Loucy (cell line): ENCODE measurements around the gene ZNF541.

ENCODE experiments used
- H2AFZ ChIP-seq: fragments of 200-600 bp; sonication (generic); 2 replicates; pipeline ENCODE4 v1.6.0; 2016; ENCODE audit warnings: antibody characterized with exemption, mild to moderate bottlenecking, low read length, moderate library complexity
- H3F3A ChIP-seq: fragments of 200-600 bp; 2 replicates; pipeline ENCODE4 v1.6.0; 2016; ENCODE audit warnings: antibody characterized with exemption, low read depth, mild to moderate bottlenecking
- H3K27me3 ChIP-seq: fragments of 200-600 bp; sonication (generic); 2 replicates; pipeline ENCODE4 v1.6.1; 2014; ENCODE audit warnings: low read length, mild to moderate bottlenecking; ENCODE audit not compliant: insufficient read depth, poor library complexity, severe bottlenecking
- H3K36me3 ChIP-seq: fragments of 200-600 bp; sonication (generic); 2 replicates; pipeline ENCODE4 v1.6.1; 2016; ENCODE audit warnings: low read length; ENCODE audit not compliant: insufficient read depth
- H3K4me1 ChIP-seq: fragments of 200-600 bp; sonication (generic); 2 replicates; pipeline ENCODE4 v1.5.1; 2014; ENCODE audit warnings: low read length, mild to moderate bottlenecking; ENCODE audit not compliant: insufficient read depth, poor library complexity, severe bottlenecking
- H3K4me2 ChIP-seq: fragments of 200-600 bp; sonication (generic); 2 replicates; pipeline ENCODE4 v1.6.0; 2014; ENCODE audit warnings: antibody characterized with exemption, low read length, low read depth, mild to moderate bottlenecking; ENCODE audit not compliant: poor library complexity, severe bottlenecking
- H3K4me3 ChIP-seq: fragments of 200-600 bp; sonication (generic); 2 replicates; pipeline ENCODE4 v1.5.1; 2014; ENCODE audit warnings: low read length, mild to moderate bottlenecking, mixed read lengths; ENCODE audit not compliant: poor library complexity, severe bottlenecking
- H3K79me2 ChIP-seq: fragments of 200-600 bp; sonication (generic); 2 replicates; pipeline ENCODE4 v1.6.1; 2014; ENCODE audit warnings: low read length; ENCODE audit not compliant: insufficient read depth
- H3K9ac ChIP-seq: fragments of 200-600 bp; sonication (generic); 2 replicates; pipeline ENCODE4 v1.6.0; 2014; ENCODE audit warnings: mild to moderate bottlenecking, low read depth, low read length, moderate library complexity; ENCODE audit not compliant: poor library complexity, severe bottlenecking
- H3K9me2 ChIP-seq: fragments of 200-600 bp; sonication (generic); replicated peaks from 2 replicates; pipeline ENCODE4 v1.6.1; 2016; ENCODE audit warnings: low read depth, low read length, mixed read lengths
- H3K9me3 ChIP-seq: fragments of 200-600 bp; sonication (generic); 2 replicates; pipeline ENCODE4 v1.6.1; 2014; ENCODE audit warnings: mild to moderate bottlenecking, antibody characterized with exemption, low read length, low read depth; ENCODE audit not compliant: insufficient read depth
- H4K20me1 ChIP-seq: fragments of 200-600 bp; sonication (generic); 2 replicates; pipeline ENCODE4 v1.6.0; 2014; ENCODE audit warnings: antibody characterized with exemption, low read length, mild to moderate bottlenecking; ENCODE audit not compliant: insufficient read depth, poor library complexity, severe bottlenecking
- EZH2phosphoT487 ChIP-seq: fragments of 200-600 bp; IDR thresholded peaks from 2 replicates; pipeline ENCODE4 v1.6.1; 2018; ENCODE audit warnings: antibody characterized with exemption, mild to moderate bottlenecking, moderate library complexity, borderline replicate concordance
- TF ChIP-seq, protein P1 (sequence below): fragments of 200-600 bp; sonication (generic); conservative IDR thresholded peaks from 2 replicates; pipeline ENCODE4 v1.5.1; 2014; ENCODE audit warnings: mild to moderate bottlenecking, antibody characterized with exemption, low read length

Gene ZNF541

DNA sequence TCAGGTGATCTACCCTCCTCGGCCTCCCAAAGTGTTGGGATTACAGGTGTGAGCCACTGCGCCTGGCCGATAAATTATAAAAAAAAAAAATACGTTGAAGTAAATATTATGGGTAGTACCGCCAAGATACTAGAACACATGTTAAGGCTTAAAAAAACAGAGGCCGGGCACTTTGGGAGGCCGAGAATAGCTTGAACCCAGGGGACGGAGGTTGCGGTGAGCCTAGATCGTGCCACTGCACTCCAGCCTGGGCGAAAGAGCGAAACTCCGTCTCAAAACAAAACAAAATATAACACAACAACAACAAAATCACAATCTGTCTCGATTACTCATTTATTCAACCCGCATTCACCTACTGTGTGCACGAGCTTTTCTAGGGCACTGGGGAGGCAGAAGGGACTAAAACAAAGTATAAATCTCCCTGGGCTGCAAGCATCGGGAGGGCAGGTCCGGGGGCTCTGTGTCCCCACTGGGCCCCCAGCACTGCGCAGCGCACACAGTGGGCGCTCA is 34.7 kb upstream of the ZNF541 start:
- Histone ChIP-seq H3K4me1 (peaks cover 16% of the 10 kb centered on the region), H3F3A (no peaks in the 10 kb centered on the region), H4K20me1 (peaks cover 27% of the 10 kb centered on the region), H2AFZ (peak overlapping the region; percentile 82), H3K9me2 (no peaks in the 10 kb centered on the region), H3K9me3 (no peaks in the 10 kb centered on the region), H3K4me2 (peak overlapping the region; percentile 82), H3K36me3 (no peaks in the 10 kb centered on the region), H3K27me3 (no peaks in the 10 kb centered on the region), H3K9ac (peak overlapping the region; percentile 86), H3K79me2 (peaks cover 46% of the 10 kb centered on the region), H3K4me3 (peak overlapping the region; percentile 79)
- TF ChIP-seq, protein P1, sequence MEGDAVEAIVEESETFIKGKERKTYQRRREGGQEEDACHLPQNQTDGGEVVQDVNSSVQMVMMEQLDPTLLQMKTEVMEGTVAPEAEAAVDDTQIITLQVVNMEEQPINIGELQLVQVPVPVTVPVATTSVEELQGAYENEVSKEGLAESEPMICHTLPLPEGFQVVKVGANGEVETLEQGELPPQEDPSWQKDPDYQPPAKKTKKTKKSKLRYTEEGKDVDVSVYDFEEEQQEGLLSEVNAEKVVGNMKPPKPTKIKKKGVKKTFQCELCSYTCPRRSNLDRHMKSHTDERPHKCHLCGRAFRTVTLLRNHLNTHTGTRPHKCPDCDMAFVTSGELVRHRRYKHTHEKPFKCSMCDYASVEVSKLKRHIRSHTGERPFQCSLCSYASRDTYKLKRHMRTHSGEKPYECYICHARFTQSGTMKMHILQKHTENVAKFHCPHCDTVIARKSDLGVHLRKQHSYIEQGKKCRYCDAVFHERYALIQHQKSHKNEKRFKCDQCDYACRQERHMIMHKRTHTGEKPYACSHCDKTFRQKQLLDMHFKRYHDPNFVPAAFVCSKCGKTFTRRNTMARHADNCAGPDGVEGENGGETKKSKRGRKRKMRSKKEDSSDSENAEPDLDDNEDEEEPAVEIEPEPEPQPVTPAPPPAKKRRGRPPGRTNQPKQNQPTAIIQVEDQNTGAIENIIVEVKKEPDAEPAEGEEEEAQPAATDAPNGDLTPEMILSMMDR: no peak
- no peak for TF ChIP-seq EZH2phosphoT487

DNA sequence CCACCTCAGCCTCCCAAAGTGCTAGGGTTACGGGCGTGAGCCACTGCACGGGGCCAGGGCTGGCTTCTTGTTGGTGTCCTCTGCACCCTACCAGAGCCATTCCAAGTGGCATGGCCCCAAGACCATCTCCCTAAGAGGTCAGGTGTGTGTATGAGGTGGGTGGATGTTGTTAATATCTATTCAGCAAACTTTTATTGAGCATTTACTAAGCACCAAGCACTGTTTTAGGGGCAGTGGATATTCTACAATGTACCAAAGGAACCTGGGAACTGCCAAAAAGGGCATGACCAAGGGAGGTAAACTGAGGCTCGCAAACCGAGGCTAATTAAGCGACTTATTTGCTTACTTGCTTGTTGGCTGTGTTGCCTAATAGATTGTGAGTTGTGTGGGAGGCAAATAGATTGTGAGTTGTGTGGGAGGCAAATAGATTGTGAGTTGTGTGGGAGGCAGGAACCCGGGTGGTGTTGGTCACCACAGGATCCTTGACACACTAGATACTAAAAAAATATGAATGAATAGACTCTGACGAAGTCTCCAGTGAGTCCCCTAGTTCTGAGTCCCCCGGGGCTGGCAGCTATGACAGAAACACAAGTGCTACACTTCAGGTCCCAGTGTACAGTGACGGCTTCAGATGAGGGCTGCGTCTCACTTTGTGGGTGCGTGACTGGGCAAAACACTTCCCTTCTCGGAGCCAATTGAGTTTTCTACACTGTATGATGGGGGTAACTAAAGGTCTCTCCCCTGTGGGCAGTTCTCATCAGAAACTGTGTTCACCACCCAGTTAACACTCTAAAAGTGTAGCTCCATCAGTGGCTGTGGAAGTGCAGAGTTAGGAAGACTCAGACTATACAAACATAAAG is 31.0 kb upstream of the ZNF541 start:
- no peaks in the 10 kb centered on the region for H3K36me3 ChIP-seq
- H3F3A ChIP-seq: no peaks in the 10 kb centered on the region
- H2AFZ ChIP-seq: no peak overlapping the region
- no peaks in the 10 kb centered on the region for H3K9me2 ChIP-seq
- H3K79me2 ChIP-seq: peaks cover 10% of the 10 kb centered on the region
- TF ChIP-seq, protein P1: no peak
- TF ChIP-seq EZH2phosphoT487: no peak
- no peaks in the 10 kb centered on the region for H4K20me1 ChIP-seq
- H3K4me2 ChIP-seq: no peak overlapping the region
- H3K4me3 ChIP-seq: no peak overlapping the region
- no peaks in the 10 kb centered on the region for H3K27me3 ChIP-seq
- H3K9me3 ChIP-seq: no peaks in the 10 kb centered on the region
- no peak overlapping the region for H3K9ac ChIP-seq
- H3K4me1 ChIP-seq: peaks cover 16% of the 10 kb centered on the region

DNA sequence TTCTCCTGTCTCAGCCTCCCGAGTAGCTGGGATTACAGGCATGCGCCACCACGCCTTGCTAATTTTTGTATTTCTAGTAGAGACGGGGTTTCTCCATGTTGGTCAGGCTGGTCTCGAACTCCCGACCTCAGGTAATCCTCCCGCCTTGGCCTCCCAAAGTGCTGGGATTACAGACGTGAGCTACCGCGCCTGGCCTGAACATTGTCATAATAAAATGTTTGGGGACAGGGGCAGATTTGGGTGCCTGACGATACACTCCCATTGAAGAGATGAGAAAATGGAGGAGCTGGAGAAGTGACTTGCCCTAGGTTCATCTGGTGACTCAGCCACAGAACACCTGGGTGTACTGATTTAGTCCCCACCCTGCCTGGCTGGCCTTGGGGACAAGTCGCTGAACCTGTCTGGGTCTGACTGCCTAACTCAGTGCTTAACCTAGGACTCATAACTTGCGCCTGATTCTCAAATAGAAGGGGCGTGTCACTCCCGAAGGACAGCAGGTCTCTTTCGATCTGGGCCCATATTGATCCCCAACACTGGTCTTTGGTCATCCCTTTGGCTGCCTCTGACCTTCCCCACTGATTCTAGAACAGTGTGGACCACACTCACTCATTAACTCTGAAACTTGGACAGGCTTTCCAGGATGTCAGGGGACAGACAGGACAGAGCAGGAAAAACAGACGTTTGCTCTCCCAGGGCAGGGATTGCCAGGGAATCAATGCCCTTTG is 28.4 kb upstream of the ZNF541 start:
- H3K79me2 ChIP-seq: no peaks in the 10 kb centered on the region
- no peaks in the 10 kb centered on the region for H3K27me3 ChIP-seq
- H3K9ac ChIP-seq: peak overlapping the region; percentile 93
- H2AFZ ChIP-seq: no peak overlapping the region
- H3K36me3 ChIP-seq: no peaks in the 10 kb centered on the region
- H3K9me2 ChIP-seq: no peaks in the 10 kb centered on the region
- no peaks in the 10 kb centered on the region for H4K20me1 ChIP-seq
- H3K4me2 ChIP-seq: peak overlapping the region; percentile 89
- peak overlapping the region; percentile 97 for H3K4me3 ChIP-seq
- no peaks in the 10 kb centered on the region for H3K9me3 ChIP-seq
- H3K4me1 ChIP-seq: peaks cover 12% of the 10 kb centered on the region
- H3F3A ChIP-seq: peaks cover 3% of the 10 kb centered on the region; the same call in 1 of the 2 replicates
- TF ChIP-seq, protein P1: no peak
- TF ChIP-seq EZH2phosphoT487: no peak
